Measurements from ENCODE around the gene UHMK1. TPM values are rescaled to one million over a fixed set of nuclear protein-coding genes. Genes with fewer than 3 reads are reported as not detected.

The UHMK1 gene
- total RNA-seq, 4 donors from 2014 or later, result 26.5 to 57.1 (median 43.3) TPM

DNA sequence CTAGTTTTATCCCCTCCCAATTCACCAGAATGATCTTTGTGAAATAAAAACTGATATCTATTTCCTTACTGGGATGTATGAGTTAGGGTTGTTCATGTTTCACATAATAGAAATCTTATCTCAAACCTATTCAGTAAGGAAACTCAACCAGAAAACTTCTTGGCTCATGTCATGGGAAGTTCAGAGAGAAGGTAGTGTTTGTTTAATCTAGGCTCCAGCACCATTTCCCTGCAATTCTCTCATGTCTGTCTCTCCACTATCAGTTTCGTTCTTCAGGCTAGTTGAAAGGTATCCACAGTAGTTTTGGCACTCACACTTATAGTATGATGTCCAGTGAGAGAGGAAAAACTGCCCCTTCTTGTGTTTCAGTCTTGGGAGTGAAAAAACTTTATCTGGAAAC is 34.6 kb upstream of the UHMK1 start:
- H3K36me3 ChIP-seq, result no peaks in the 10 kb centered on the region
- H3K4me1 ChIP-seq, result no peaks in the 10 kb centered on the region
- no peak overlapping the region for H3K4me3 ChIP-seq
- DNase-seq, result no peak
- TF ChIP-seq, protein P1, sequence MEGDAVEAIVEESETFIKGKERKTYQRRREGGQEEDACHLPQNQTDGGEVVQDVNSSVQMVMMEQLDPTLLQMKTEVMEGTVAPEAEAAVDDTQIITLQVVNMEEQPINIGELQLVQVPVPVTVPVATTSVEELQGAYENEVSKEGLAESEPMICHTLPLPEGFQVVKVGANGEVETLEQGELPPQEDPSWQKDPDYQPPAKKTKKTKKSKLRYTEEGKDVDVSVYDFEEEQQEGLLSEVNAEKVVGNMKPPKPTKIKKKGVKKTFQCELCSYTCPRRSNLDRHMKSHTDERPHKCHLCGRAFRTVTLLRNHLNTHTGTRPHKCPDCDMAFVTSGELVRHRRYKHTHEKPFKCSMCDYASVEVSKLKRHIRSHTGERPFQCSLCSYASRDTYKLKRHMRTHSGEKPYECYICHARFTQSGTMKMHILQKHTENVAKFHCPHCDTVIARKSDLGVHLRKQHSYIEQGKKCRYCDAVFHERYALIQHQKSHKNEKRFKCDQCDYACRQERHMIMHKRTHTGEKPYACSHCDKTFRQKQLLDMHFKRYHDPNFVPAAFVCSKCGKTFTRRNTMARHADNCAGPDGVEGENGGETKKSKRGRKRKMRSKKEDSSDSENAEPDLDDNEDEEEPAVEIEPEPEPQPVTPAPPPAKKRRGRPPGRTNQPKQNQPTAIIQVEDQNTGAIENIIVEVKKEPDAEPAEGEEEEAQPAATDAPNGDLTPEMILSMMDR (IDR thresholded peaks at IDR 0.05), result no peak
- TF ChIP-seq EP300 (IDR thresholded peaks at IDR 0.05; ENCODE audit: low read depth) (no peak), POLR2AphosphoS5 (IDR thresholded peaks at IDR 0.05) (no peak), POLR2A (IDR thresholded peaks at IDR 0.05) (no peak)
- no peaks in the 10 kb centered on the region for H3K9me3 ChIP-seq
- intact Hi-C loops (cut with DNase I; ENCODE audit: low total_unique reads), result no loop called here
- no peak overlapping the region for H3K27ac ChIP-seq
- in situ Hi-C loops (cut with MboI; ENCODE audit: low pct_ligation_motif_present in 1 of 4, low pct_unique_long_range_greater_than_20kb in 1 of 4, low sequenced_read_pairs in 3 of 4), result no loop called here
- no peaks in the 10 kb centered on the region for H3K27me3 ChIP-seq
- 33 to 67% methylated on average over 1 of the region's 1 CpG for WGBS, 2 donors (ENCODE audit: low coverage in 1 of 2)

DNA sequence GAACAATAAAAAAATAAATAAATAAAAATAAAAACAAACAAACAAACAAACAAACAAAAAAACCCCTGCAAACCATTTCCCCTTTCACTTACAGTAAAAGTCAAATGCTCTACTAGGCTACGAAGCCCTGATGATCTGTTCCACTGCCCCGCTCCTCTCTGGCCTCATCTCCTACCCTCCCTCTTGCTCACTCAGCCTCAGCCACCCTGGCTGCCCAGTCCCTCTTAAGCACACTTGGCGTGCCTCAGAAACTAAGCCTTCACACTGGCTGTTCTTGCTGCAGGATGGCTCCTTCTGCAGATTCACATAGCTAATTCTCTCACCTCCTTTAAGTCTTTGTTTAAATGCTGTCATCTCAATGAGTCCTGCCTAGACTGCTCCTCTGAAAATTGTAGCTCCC is 30.8 kb upstream of the UHMK1 start:
- H3K9me3 ChIP-seq, result no peaks in the 10 kb centered on the region
- H3K36me3 ChIP-seq, result no peaks in the 10 kb centered on the region
- no peak for DNase-seq
- intact Hi-C loops (cut with DNase I; ENCODE audit: low total_unique reads), result no loop called here
- H3K27ac ChIP-seq, result no peak overlapping the region
- H3K4me1 ChIP-seq, result no peaks in the 10 kb centered on the region
- WGBS, 2 donors (ENCODE audit: low coverage in 1 of 2), result 82 to 84% methylated on average over 3 of the region's 3 CpGs
- no peak overlapping the region for H3K4me3 ChIP-seq
- TF ChIP-seq, protein P1 (IDR thresholded peaks at IDR 0.05), result no peak
- TF ChIP-seq POLR2AphosphoS5 (IDR thresholded peaks at IDR 0.05) (no peak), EP300 (IDR thresholded peaks at IDR 0.05; ENCODE audit: low read depth) (no peak), POLR2A (IDR thresholded peaks at IDR 0.05) (no peak)
- no peaks in the 10 kb centered on the region for H3K27me3 ChIP-seq
- in situ Hi-C loops (cut with MboI; ENCODE audit: low pct_ligation_motif_present in 1 of 4, low pct_unique_long_range_greater_than_20kb in 1 of 4, low sequenced_read_pairs in 3 of 4), result no loop called here

DNA sequence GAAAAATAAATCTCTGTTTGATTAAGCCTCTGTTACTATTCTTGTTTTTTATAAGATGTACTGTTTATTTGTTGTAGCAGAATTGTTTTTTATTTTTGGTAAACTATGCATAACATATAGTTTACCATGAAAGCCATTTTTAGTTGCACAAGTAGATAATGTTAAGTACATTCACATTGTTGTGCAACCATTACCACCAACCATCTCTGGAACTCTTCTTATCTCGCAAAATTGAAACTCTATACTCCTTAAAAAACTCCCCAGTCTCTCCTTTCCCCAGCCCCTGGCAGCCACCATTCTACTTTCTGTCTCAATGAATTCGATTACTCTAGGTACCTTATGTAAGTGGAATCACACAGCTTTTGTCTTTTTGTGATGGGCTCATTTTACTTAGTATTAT is 27.4 kb upstream of the UHMK1 start:
- Histone ChIP-seq H3K9me3 (no peaks in the 10 kb centered on the region), H3K4me1 (no peaks in the 10 kb centered on the region), H3K4me3 (no peak overlapping the region), H3K27me3 (no peaks in the 10 kb centered on the region), H3K27ac (no peak overlapping the region), H3K36me3 (no peaks in the 10 kb centered on the region)
- no peak for TF ChIP-seq POLR2A (IDR thresholded peaks at IDR 0.05)
- TF ChIP-seq, protein P1 (IDR thresholded peaks at IDR 0.05), result no peak
- no peak for TF ChIP-seq POLR2AphosphoS5 (IDR thresholded peaks at IDR 0.05)
- DNase-seq, result no peak
- WGBS, 2 donors (ENCODE audit: low coverage in 1 of 2), result 70 to 82% methylated on average over 2 of the region's 2 CpGs
- in situ Hi-C loops (cut with MboI; ENCODE audit: low pct_ligation_motif_present in 1 of 4, low pct_unique_long_range_greater_than_20kb in 1 of 4, low sequenced_read_pairs in 3 of 4) (no loop called here), intact Hi-C loops (cut with DNase I; ENCODE audit: low total_unique reads) (no loop called here)

DNA sequence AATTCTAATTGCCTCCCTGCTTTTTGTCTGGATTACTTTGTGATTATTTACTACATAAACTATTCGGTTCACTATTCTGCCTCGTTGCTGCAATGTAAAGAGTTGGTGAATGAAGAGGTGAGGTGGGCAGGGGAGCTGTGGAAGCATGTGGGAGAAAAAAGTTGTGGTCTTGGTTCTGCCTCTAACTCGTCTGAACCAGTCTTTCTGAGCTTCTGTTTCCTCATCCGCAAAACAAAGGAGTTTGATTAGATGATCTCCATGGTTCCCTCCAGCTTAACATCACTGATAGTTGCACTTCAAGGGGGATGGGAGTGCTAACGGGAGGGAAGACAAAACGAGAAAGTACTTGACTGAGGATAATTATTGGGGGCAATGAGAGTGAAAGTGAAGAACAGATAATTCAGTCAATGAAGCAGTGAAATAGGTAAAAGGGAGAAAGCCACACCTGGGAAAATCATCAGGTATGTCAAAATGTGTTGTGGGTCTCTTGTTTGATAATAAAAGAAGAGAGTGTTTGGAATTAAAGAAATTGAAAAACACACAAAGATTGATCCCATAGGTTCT is 26.2 kb upstream of the UHMK1 start:
- Histone ChIP-seq H3K4me3 (no peak overlapping the region), H3K27me3 (no peaks in the 10 kb centered on the region), H3K27ac (no peak overlapping the region), H3K36me3 (no peaks in the 10 kb centered on the region), H3K9me3 (no peaks in the 10 kb centered on the region), H3K4me1 (no peaks in the 10 kb centered on the region)
- intact Hi-C loops (cut with DNase I; ENCODE audit: low total_unique reads), result no loop called here
- WGBS, 2 donors (ENCODE audit: low coverage in 1 of 2), result 41 to 53% methylated on average over 6 of the region's 6 CpGs
- no peak for DNase-seq
- TF ChIP-seq, protein P1 (IDR thresholded peaks at IDR 0.05), result no peak
- TF ChIP-seq POLR2AphosphoS5 (IDR thresholded peaks at IDR 0.05) (no peak), EP300 (IDR thresholded peaks at IDR 0.05; ENCODE audit: low read depth) (no peak), POLR2A (IDR thresholded peaks at IDR 0.05) (no peak)
- in situ Hi-C loops (cut with MboI; ENCODE audit: low pct_ligation_motif_present in 1 of 4, low pct_unique_long_range_greater_than_20kb in 1 of 4, low sequenced_read_pairs in 3 of 4), result no loop called here

Measured in transverse colon (tissue), 4 donors.